Activated naive CD8-positive, alpha-beta T cell treated with anti-CD3 and anti-CD28 coated beads, Interleukin-2, amount 10 ng/mL, durations not matched to agents 7 days and 5 days (primary cell): ENCODE measurements around the gene P2RX4. TPM values are rescaled to one million over a fixed set of nuclear protein-coding genes. Genes with fewer than 3 reads are reported as not detected.

ENCODE experiments used
- ATAC-seq: fragments of 150-1000 bp; cut with Tn5 transposase; one replicate; pipeline ENCODE4 v1.10.0; 2021; ENCODE audit warnings: low read depth, moderate library complexity
- POLR2A ChIA-PET: fragments of 350-600 bp; sonication (Branson Sonifier 250); formaldehyde crosslinking; loops from one replicate; lab custom pipeline; 2021; ENCODE audit warnings: antibody characterized with exemption; lab: Charles Lee
- DNase-seq: peaks from one replicate; pipeline ENCODE4 v3.0.0; 2021
- H3K27ac Mint-ChIP-seq: one replicate; pipeline ENCODE4 v1.8.0; 2022; ENCODE audit warnings: mild to moderate bottlenecking, mixed read lengths
- H3K27me3 Mint-ChIP-seq: one replicate; pipeline ENCODE4 v1.8.0; 2022; ENCODE audit warnings: mild to moderate bottlenecking, moderate library complexity, mixed read lengths
- H3K36me3 Mint-ChIP-seq: one replicate; pipeline ENCODE4 v1.8.0; 2021; ENCODE audit warnings: mild to moderate bottlenecking, mixed read lengths
- H3K4me1 Mint-ChIP-seq: one replicate; pipeline ENCODE4 v1.8.0; 2021; ENCODE audit warnings: mixed read lengths
- H3K4me3 Mint-ChIP-seq: one replicate; pipeline ENCODE4 v1.8.0; 2022; ENCODE audit warnings: mild to moderate bottlenecking, moderate library complexity, mixed read lengths
- H3K9me3 Mint-ChIP-seq: one replicate; pipeline ENCODE4 v1.8.0; 2021; ENCODE audit warnings: mixed read lengths
- total RNA-seq, 2 experiments: library from RNA; stranded (reverse); gene quantifications; one replicate each; pipeline ENCODE4 v1.2.3, GENCODE V29; 2021

Gene P2RX4
- total RNA-seq, 2 experiments from 2014 or later: 50.7 to 52.9 TPM

DNA sequence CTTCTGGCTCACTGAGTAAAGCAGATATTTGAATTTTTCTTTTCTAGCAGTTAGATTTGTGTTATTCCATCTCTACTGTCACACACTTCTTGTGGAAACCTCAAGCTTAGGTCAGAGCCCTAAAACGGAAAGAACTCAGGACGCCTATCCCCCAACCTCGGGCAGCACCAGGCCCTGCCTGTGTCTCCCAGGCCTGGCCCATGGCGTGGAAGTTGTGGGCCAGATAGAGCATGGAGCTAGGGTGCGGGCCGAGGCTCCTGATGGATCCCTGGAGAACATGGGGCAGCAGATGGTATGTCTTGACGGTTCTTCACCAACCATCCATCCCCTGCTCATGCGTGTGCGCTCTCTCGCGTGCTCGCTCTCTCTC, 20.6 kb downstream of the P2RX4 start:
- POLR2A ChIA-PET: interaction anchor here (0.6 to 1.4 kb wide), 2 partner anchors 8 to 171 kb away, joined by 3 to 5 read pairs; no protein-coding TSS in a partner anchor
- peak overlapping the region; percentile 71 for H3K27ac Mint-ChIP-seq
- H3K9me3 Mint-ChIP-seq: no peaks in the 10 kb centered on the region
- DNase-seq: no peak
- H3K4me3 Mint-ChIP-seq: no peak overlapping the region
- ATAC-seq: peak; percentile 6
- H3K4me1 Mint-ChIP-seq: peaks cover 25% of the 10 kb centered on the region
- peaks cover 29% of the 10 kb centered on the region for H3K36me3 Mint-ChIP-seq
- H3K27me3 Mint-ChIP-seq: no peaks in the 10 kb centered on the region

DNA sequence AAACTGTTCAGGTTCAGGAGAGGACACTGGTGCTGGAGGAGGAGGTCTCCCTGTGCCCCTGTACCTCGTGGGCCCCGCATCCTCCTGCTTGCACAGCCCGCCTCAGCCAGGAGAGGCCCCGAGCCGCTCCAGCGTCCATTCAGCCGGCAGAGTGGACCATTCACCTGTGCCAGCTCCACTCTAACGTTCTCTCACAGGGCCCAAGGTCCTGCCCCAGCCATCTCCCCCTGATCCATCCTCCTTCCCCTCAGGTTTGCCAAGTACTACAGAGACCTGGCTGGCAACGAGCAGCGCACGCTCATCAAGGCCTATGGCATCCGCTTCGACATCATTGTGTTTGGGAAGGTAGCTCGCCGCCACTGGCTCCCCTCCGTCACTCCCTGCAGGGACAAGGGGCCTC, 22.2 kb downstream of the P2RX4 start:
- Mint-ChIP-seq H3K27ac (no peak overlapping the region), H3K27me3 (no peaks in the 10 kb centered on the region), H3K36me3 (peaks cover 30% of the 10 kb centered on the region), H3K4me3 (no peak overlapping the region), H3K9me3 (no peaks in the 10 kb centered on the region), H3K4me1 (peaks cover 21% of the 10 kb centered on the region)
- ATAC-seq (no peak), DNase-seq (no peak)
- POLR2A ChIA-PET: interaction anchor here (0.5 to 0.6 kb wide), 2 partner anchors 17 to 42 kb away, joined by 3 read pairs; no protein-coding TSS in a partner anchor

DNA sequence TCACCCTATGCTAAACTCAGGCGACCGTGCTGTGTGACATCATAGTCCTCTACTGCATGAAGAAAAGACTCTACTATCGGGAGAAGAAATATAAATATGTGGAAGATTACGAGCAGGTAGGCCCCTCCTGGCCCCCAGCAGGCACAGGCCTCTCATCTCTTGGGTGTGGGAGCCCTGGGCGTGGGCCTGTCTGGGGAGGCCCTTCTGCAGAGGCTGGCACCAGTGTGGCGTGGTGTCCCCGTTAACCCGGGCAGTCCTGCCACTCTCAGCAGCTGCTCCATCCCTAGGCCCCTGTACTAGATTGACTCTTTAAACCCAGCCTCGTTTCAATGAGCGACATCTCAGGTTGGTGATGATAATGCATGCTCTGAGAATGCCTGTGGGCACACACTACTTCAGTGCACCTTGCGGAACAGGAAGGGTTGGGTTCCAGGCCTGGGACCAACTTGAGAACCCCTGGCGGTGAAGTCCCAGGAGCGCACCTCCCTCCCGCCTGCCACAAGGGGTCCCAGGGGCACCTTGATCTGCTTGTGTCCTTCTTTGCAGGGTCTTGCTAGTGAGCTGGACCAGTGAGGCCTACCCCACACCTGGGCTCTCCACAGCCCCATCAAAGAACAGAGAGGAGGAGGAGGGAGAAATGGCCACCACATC, 23.2 kb downstream of the P2RX4 start:
- DNase-seq: no peak
- Mint-ChIP-seq H3K27me3 (no peaks in the 10 kb centered on the region), H3K9me3 (no peaks in the 10 kb centered on the region), H3K4me3 (no peak overlapping the region), H3K36me3 (peaks cover 30% of the 10 kb centered on the region), H3K27ac (no peak overlapping the region), H3K4me1 (peaks cover 19% of the 10 kb centered on the region)
- no peak for ATAC-seq
- POLR2A ChIA-PET: interaction anchor here (0.6 kb wide), 1 partner anchor 37 kb away, joined by 4 read pairs; no protein-coding TSS in a partner anchor

DNA sequence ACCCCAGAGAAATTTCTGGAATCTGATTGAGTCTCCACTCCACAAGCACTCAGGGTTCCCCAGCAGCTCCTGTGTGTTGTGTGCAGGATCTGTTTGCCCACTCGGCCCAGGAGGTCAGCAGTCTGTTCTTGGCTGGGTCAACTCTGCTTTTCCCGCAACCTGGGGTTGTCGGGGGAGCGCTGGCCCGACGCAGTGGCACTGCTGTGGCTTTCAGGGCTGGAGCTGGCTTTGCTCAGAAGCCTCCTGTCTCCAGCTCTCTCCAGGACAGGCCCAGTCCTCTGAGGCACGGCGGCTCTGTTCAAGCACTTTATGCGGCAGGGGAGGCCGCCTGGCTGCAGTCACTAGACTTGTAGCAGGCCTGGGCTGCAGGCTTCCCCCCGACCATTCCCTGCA, 23.7 kb downstream of the P2RX4 start:
- Mint-ChIP-seq H3K4me1 (peaks cover 23% of the 10 kb centered on the region), H3K27ac (no peak overlapping the region), H3K27me3 (no peaks in the 10 kb centered on the region), H3K36me3 (peaks cover 28% of the 10 kb centered on the region), H3K9me3 (no peaks in the 10 kb centered on the region), H3K4me3 (no peak overlapping the region)
- DNase-seq (no peak), ATAC-seq (no peak)
- POLR2A ChIA-PET: interaction anchor here (0.6 kb wide), 1 partner anchor 37 kb away, joined by 4 read pairs; no protein-coding TSS in a partner anchor

DNA sequence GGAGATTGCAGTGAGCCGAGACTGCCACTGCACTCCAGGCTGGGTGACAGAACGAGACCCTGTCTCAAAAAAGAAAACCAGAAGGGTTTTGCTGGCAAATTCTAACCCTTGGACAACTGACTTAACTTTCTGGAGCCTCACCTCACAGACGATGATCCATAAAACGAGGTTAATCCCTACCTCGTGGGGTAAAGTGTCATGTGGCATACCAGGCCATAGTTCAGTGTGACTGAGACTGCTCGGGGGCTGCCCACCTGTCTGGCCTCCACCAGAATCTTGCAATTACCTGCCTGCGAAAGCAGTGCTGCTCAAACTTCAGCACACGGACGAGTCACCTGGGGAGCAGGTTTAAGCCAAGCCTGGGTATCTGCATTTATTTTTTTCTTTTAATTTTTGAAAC, 26.8 kb downstream of the P2RX4 start:
- no peak for ATAC-seq
- no peaks in the 10 kb centered on the region for H3K9me3 Mint-ChIP-seq
- H3K27me3 Mint-ChIP-seq: no peaks in the 10 kb centered on the region
- POLR2A ChIA-PET: no interaction called here
- H3K4me3 Mint-ChIP-seq: no peak overlapping the region
- peaks cover 28% of the 10 kb centered on the region for H3K36me3 Mint-ChIP-seq
- H3K27ac Mint-ChIP-seq: no peak overlapping the region
- peaks cover 38% of the 10 kb centered on the region for H3K4me1 Mint-ChIP-seq
- no peak for DNase-seq

DNA sequence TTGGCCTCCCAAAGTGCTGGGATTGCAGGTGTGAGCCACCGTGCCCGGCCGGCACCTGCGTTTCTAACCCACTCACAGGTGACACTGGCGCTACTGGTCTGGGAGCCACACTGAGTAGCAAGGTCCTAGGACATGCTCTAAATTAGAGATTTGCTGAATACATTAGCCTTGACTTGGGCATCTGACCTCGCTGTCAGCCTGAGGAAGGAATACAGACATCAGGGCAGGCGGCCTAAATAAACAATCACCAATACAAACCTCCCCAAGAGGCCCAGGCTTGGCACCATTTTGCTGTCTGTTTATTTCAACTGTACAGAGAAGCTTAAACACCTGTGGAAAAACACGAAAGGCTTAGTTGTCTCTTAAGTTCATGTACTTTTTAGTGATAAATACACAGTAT, 27.5 kb downstream of the P2RX4 start:
- no peaks in the 10 kb centered on the region for H3K9me3 Mint-ChIP-seq
- peak overlapping the region; percentile 36 for H3K27ac Mint-ChIP-seq
- peaks cover 28% of the 10 kb centered on the region for H3K36me3 Mint-ChIP-seq
- ATAC-seq (no peak), DNase-seq (no peak)
- H3K4me1 Mint-ChIP-seq: peaks cover 38% of the 10 kb centered on the region
- H3K4me3 Mint-ChIP-seq: no peak overlapping the region
- POLR2A ChIA-PET: interaction anchor here (1.0 to 3.2 kb wide), 4 partner anchors 13 to 768 kb away, joined by 3 to 28 read pairs (median 4); partner anchors contain the start of gene SRSF9
- no peaks in the 10 kb centered on the region for H3K27me3 Mint-ChIP-seq

DNA sequence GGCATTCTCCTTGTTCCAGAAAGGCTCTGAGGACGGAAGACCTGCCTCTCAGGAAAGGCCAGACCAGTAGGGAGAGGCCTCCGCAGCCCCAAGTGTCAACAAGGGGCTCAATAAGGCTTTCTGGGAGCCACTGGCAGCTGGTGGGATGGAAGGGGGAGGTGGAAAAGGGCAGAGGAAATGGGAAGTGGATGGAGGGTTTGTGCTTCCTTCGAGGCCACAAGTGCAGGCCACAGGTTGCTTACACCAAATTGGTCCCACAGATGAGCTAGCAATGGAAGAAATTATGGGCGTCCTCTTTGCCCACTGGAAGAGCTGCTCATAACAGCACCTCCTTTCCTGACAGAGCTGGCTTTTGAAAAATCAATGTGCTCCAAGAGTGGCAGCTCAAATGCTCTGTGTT, 28.2 kb downstream of the P2RX4 start:
- no peaks in the 10 kb centered on the region for H3K27me3 Mint-ChIP-seq
- ATAC-seq: no peak
- POLR2A ChIA-PET: interaction anchor here (0.8 to 3.2 kb wide), 10 partner anchors 8 to 769 kb away, joined by 3 to 28 read pairs (median 4); partner anchors contain the start of genes CAMKK2, RNF34 and SRSF9
- peak overlapping the region; percentile 62 for H3K27ac Mint-ChIP-seq
- no peak overlapping the region for H3K4me3 Mint-ChIP-seq
- peaks cover 37% of the 10 kb centered on the region for H3K4me1 Mint-ChIP-seq
- DNase-seq: no peak
- no peaks in the 10 kb centered on the region for H3K9me3 Mint-ChIP-seq
- peaks cover 27% of the 10 kb centered on the region for H3K36me3 Mint-ChIP-seq

DNA sequence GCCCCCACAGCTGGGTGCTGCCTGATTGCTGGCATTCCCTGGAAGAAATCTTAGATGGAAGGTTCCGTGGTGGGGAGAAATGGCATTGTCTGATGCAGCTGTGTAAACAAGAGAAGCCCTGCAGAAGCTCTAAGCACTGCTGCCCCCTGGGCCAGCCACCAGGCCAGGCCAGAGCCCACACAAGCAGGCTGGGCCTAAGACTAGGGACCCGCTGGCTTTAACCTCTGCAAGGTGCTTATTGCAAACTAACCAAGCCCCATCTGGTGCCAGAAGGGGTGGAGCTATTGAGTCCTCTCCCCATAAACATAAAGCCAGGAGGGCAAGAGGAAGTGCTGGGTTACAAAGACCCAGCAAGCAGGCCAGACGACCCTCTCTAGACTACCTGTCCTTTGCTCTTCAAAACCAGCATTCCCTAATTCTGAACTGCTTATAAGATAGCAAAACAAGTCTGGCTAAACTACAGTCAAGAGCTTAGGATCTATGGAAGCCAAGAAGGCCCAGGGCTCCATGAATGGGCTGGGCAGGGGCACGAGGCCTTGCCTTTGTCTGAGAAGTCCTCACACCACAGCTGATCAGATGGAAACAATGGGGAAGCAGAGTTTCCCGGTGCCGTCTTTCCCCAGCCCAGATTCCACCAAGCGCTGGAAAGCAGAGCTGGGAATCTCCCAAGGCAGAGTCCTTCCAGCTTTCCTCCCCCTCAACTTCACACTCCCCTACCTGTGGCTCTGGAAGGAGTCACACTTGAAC, 28.8 kb downstream of the P2RX4 start:
- DNase-seq (no peak), ATAC-seq (no peak)
- POLR2A ChIA-PET: interaction anchor here (0.8 to 3.2 kb wide), 11 partner anchors 9 to 769 kb away, joined by 3 to 28 read pairs (median 5); partner anchors contain the start of genes CAMKK2, RNF34 and SRSF9
- Mint-ChIP-seq H3K36me3 (peaks cover 32% of the 10 kb centered on the region), H3K27ac (peak overlapping the region; percentile 89), H3K27me3 (no peaks in the 10 kb centered on the region), H3K9me3 (no peaks in the 10 kb centered on the region), H3K4me1 (peaks cover 37% of the 10 kb centered on the region), H3K4me3 (peak overlapping the region; percentile 70)

DNA sequence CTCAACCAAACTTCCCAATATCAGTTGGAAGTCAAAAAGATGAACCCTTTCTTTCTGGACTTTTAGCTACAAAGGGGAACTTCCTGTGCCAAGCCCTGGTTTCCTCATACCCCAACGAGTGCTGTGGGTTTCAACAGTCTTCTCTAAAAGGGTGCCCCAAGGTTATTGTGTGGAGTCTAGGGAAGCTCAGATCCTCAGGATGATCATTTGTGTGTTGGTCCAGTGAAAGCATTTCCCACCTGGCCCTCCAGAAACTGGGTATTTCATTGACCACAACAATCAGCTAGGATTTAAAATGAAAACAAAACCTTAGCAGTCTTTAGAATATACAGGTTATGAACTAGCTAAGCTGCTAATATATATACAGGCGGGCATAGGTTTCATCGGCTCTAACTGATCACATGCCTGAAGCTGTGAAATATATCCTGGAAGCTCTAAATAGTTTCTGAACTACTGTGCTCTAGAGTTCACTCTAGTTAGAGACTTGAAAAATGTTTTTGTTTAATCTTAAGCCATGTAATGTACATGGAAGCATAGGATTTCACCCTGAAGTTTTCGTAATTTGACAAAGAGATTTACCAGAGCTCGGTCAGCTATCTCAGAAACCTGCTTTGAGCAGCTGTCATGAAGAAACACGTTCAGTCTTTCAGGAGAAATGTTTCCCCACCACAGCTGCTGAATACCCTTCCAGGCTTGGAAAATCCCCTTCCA, 29.6 kb downstream of the P2RX4 start:
- Mint-ChIP-seq H3K4me3 (peak overlapping the region; percentile 70), H3K36me3 (peaks cover 31% of the 10 kb centered on the region)
- DNase-seq: no peak

DNA sequence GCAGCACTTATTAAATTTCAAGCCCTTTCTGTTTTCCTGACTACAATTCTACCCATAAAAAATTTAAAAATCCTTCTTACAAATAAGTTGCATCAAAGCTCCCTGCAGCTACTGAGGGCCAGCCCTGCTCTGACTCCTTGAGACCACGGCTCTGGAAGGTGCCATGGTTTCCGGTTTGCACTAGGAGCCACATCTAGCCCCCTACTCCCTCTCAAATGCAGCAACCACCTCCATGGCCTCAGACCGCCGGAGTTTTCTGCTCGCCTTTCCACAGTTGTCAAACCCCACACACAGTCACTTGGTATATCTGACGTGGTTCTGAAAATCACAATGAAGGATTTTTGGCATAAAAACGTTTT, 30.1 kb downstream of the P2RX4 start:
- peaks cover 27% of the 10 kb centered on the region for H3K36me3 Mint-ChIP-seq

More for the DNA sequence above, 29.6 kb downstream of the P2RX4 start:
- Mint-ChIP-seq H3K4me1 (peaks cover 37% of the 10 kb centered on the region), H3K27me3 (no peaks in the 10 kb centered on the region), H3K27ac (peak overlapping the region; percentile 89), H3K9me3 (no peaks in the 10 kb centered on the region)
- ATAC-seq: no peak
- POLR2A ChIA-PET: interaction anchor here (0.8 to 3.2 kb wide), 9 partner anchors 10 to 180 kb away, joined by 3 to 28 read pairs (median 5); partner anchors contain the start of gene CAMKK2

DNA sequence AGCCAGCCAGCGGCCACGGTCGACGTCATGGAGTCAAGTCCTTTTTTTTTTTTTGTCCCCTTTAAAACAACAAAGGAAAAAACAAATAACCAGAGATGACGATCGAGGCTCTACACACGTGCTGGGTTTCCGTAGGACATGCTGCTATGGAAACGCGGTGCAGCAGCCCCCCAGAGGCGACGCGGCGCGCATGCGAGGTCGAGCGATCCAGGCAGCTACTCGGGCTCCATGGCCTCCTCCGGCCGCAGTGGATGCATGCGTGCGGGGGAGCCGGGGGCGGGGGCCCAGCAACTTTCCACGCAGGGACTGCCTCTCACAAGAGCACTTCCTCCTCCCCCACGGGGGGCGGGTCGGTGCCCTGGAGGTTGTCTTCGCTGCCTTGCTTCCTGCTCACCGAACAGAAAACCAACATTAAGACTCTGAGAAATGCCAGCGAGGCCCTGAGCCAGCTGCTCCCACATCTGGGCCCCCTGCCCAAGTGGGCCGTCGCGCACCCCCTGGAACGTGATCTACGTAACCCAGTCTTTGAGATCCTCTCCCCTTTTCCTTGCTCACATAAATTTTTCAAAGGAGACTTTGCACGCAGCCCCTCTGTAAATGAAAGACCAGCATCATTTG, 30.7 kb downstream of the P2RX4 start:
- H3K27me3 Mint-ChIP-seq: no peaks in the 10 kb centered on the region
- H3K4me1 Mint-ChIP-seq: peaks cover 37% of the 10 kb centered on the region
- POLR2A ChIA-PET: interaction anchor here (1.2 to 3.2 kb wide), 3 partner anchors 16 to 60 kb away, joined by 3 to 28 read pairs (median 16); partner anchors contain the start of gene CAMKK2
- no peaks in the 10 kb centered on the region for H3K9me3 Mint-ChIP-seq
- H3K4me3 Mint-ChIP-seq: peak overlapping the region; percentile 70
- peak overlapping the region; percentile 89 for H3K27ac Mint-ChIP-seq
- ATAC-seq (peak; percentile 87), DNase-seq (peak; percentile 86)
- H3K36me3 Mint-ChIP-seq: peaks cover 26% of the 10 kb centered on the region

More for the DNA sequence above, 30.1 kb downstream of the P2RX4 start:
- peaks cover 37% of the 10 kb centered on the region for H3K4me1 Mint-ChIP-seq
- H3K27me3 Mint-ChIP-seq: no peaks in the 10 kb centered on the region
- ATAC-seq (no peak), DNase-seq (no peak)
- POLR2A ChIA-PET: interaction anchor here (0.8 to 3.2 kb wide), 7 partner anchors 16 to 180 kb away, joined by 3 to 28 read pairs (median 5); partner anchors contain the start of gene CAMKK2
- no peaks in the 10 kb centered on the region for H3K9me3 Mint-ChIP-seq
- H3K4me3 Mint-ChIP-seq: peak overlapping the region; percentile 70
- peak overlapping the region; percentile 89 for H3K27ac Mint-ChIP-seq

DNA sequence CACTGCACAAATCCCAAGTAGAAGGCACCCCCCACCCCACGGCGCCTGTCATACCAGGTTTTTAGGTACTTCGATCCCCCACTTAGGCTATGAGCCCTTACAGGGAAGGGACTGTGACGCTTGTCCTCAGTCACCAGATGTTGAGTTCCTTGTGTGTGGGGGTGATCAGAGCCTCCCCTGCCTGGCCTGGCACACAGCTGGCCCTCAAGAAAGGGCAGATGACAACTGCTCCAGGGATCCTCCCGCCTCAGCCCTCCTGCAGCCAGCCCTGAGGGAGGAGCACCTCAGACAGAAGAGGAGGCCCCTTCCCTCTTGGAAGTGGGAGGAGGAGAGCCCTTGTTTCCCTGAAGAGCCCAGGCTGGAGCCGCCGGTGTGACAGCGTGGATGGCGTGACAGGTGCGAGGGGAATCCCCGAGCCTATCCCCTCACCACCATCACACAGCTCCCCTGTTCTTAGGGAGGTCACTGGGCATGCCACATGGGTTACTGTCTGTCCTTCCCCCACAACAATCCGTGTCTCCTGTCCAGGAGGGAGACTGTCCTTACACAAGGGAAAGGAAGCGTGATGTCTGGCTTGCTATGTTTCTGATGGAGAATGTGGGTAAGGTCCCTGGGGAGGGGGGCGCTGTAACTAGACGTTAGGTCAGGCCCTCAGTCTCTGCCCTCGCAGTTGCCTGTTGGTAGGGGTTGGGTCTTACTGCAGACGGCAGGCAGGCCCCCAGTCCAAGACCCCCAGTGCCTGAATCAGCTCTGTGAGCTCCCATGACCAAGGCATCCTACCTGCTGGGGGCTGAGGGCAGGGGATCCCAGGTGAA, 31.4 kb downstream of the P2RX4 start:
- DNase-seq (no peak), ATAC-seq (no peak)
- peaks cover 20% of the 10 kb centered on the region for H3K36me3 Mint-ChIP-seq
- H3K9me3 Mint-ChIP-seq: no peaks in the 10 kb centered on the region
- peaks cover 34% of the 10 kb centered on the region for H3K4me1 Mint-ChIP-seq
- peak overlapping the region; percentile 70 for H3K4me3 Mint-ChIP-seq
- H3K27me3 Mint-ChIP-seq: no peaks in the 10 kb centered on the region
- POLR2A ChIA-PET: interaction anchor here (1.2 to 3.2 kb wide), 2 partner anchors 55 to 59 kb away, joined by 3 to 16 read pairs; partner anchors contain the start of gene CAMKK2
- H3K27ac Mint-ChIP-seq: peak overlapping the region; percentile 89
